HG03025 (cell line): Measurements from ENCODE around the gene TBC1D7.

Source experiments
- ATAC-seq: cut with Tn5 transposase; IDR thresholded peaks from one replicate; pipeline ENCODE4 v1.9.1; 2021; ENCODE audit warnings: mild to moderate bottlenecking, moderate library complexity; ENCODE audit not compliant: unreplicated experiment, low FRiP score

Gene TBC1D7

DNA sequence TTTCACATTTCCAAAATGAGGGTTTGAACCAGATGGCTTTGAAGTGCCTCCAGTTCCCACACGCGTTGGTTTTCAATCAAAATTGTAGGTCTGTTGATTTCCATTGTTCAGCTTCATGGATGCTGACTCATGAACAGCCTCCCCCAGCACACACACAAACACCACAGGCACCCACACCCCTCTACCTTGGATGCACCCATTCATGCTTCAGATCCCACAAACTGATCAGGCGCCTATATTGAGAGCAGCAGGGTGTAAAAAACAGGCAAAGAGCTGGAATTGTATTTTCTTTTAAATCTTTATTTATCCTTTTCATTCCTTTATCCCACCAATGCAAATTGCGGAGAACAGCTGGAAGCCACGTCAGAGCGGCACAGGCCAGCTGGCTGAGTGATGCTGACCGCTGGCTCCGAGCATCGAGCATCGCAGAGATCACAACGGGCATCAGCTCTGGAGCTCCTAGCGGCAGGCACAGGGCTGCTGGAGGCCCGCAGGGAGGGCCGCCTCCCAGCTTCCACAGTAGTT lies 29.3 kb upstream of the TBC1D7 start:
- ATAC-seq: no peak

DNA sequence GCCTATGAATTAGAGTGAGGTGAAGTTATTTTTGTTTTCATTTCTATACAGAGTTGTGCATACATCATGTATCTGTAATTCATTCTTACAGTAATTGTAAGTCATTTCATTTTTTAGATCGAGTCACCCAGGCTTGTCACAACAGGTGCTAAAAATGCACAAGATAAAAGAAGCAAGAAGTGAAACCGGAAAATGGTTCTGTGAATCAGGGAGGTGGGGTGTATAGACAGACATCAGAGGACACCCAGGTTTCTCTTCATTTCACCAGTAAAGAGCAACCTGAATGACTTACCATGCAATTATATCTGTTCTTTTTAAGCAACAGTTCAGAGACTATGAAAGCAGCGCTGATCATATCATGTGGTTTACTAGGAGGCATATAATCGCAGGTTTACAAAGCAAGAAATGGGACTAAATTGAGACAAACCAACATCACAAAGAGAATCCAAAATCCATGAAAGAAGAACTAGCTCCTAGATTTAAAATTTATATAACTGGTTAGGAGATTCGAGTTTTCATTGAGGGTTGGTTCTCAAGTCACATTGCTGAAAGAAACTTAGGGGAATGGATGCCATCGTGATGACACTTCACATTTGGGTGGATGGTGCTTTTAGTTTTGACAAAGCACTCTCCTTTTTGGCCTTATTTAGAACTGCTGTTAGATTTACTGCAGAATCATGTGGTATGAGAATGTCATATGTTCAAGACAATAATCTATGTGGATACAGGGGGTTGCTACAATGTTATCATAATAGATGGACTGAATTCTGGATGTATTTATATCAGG lies 27.9 kb upstream of the TBC1D7 start:
- ATAC-seq: peak; percentile 83

DNA sequence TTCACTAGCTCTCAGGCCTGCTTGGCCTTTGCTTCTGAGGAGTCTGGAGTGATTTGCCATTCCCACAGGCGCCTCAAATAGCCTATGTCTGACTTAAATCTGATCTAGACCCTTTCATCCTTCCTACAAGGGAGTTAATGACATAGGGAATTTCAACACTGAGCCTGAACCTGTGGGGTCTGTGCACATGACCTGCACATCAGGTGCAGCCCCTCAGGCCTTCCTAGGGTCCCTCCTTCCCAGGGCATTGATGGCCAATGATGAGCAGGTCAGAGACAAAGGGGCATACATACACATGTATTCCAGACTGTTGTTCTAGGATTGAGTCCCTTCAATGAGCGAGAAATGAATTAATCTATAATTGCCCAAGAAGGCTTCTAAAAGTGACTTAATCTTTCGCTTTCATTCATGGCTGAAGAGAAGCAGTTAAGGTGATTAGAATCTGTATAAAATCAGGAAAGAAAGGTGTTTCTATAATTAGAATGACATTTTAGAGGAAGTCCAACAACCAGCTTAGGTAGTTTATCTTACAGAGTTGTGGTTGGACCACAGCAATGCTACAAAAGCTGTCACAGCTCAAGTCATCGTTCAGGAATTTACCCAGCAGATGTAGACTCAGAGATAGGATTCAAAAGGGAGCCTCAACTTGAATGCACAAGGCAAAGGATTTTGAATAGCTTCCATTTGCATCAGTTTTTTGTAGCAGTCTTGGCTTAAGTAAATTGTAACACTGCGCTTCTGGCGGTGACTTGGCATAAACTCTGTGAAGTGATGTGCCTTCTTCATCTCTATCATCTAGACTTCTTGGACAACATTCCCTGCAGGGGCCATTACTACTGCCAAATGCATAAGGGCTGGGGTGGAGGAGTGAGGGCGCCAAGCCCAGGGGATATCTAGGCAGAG lies 27.0 kb upstream of the TBC1D7 start:
- peak; percentile 23 for ATAC-seq

DNA sequence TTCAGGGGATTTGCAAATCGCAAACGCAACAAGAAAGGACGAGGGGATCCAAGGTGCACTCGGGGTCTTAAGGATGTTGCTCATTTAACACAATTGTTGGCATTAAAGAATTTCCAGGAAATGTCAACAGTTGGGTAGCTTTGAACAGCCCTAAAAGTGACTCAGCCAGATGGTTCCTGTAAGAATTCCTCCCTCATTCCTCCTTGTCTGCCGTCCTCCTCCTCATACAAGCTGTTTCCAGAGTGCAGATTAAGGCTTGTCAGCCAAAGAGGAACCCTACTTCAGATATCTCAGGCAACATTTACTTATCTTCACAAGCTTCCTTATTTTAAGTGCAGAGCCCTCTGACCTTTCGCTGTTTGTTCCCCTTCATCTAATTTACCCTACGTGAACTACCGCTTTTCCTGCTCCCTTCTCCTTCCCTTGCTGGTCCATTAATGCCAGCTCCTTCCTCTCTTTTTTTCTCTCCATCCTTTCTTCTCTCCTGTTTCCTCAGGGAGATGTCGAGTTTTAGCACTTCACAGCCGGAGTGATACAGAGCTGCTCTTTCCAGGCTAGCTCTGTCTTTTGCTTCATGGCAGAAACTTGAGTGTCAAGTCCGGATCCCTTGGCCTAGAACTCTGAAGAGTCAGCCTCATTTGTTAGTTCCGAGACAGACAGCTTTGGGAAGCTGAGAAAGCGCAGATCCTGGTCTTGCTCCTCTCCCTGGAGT lies 26.1 kb upstream of the TBC1D7 start:
- no peak for ATAC-seq

DNA sequence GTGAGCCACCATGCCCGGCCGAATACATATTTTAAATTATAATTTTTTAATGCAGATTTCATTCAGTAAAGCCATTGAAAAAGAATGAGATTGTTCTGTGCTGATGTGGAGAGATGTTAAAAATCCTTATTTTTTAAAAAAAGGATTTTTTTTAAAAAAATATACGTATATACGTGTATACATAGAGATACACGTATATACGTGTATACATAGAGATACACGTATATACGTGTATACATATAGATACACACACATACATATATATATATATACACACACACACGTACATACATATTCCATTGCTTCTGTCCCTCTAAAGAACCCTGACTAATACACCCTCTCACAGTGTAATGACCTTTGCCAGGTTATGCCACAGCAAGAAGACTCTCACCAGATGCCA lies 23.8 kb upstream of the TBC1D7 start:
- no peak for ATAC-seq

DNA sequence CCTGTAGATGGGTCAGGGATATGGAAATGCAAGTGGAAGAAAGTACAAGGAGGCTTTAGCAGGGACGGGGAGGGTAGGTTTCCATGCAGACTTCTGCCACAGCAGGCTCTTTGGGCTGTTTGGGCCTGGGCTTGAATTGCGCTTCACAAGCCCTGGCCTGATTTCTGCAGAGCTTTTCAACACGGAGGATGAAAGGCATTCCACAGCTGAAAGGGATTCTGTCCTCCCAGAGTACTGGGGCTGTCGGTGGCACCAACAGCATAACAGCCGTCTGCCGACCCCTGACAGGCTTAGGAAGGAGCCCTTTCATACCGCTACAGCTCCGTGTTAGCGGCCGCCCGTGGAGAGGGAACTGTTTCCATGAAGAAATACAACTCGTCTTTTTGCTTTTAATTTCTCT lies 22.9 kb upstream of the TBC1D7 start:
- ATAC-seq: no peak

DNA sequence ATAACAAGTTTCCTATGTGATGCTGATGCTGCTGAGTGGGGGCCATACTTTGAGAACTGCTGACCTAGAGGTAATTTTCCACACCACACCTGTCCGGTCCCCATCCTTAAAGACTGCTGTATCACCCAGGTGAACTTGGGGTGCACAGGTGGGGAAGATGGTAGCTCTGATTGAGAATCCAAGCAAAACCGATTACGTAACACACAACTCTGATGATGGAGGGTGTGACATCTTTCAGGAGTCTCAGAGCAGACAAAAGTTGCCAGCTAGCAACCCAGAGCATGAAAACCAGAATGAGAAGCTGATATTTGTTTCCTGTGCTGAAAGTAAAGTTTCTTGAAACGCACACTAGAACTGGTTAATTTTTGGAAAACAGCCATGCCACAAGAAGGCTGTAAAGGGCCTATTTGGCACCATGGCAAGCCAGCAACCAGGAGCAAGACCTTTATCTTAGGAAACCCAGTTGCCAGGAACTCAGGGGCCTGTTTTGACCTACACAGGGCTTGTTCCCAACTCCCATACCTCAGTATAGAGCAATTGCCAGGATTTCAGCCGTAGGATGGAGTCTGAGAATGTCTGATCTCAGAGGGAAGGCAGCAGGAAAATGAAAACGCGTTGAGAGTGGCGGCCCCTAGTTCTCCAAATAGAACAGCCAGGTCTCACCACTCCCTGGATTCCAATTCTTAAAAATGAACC lies 21.6 kb upstream of the TBC1D7 start:
- no peak for ATAC-seq

DNA sequence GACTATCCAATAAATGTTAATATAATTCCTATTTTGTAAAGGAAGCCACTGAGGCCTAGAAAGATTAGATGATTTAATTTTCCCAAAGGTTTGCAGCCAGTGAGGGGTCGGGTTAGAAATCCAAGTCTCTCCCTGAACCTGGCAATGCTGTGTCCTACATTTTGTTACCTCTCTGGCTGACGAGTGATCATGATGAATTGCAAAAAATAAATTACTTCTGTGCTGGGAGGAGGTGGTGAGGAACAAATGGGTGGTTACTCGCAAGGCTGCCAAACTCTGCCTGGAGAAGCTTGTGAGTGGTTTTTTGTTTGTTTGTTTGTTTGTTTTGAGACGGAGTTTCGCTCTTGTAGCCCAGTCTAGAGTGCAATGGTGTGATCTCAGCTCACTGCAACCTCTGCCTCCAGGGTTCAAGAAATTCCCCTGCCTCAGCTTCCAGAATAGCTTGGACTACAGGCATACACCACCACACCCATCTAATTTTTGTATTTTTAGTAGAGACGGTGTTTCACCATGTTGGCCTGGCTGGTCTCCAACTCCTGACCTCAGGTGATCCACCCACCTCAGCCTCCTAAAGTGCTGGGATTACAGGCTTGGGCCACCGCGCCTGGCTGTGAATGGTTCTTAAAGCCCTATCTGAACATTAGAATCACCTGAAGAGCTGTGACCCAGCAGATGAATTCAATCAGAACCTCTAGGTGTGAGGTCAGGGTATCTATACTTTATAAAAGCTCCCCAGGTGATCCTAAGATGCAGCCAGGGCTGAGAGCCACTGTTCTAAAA lies 20.2 kb upstream of the TBC1D7 start:
- ATAC-seq: no peak

DNA sequence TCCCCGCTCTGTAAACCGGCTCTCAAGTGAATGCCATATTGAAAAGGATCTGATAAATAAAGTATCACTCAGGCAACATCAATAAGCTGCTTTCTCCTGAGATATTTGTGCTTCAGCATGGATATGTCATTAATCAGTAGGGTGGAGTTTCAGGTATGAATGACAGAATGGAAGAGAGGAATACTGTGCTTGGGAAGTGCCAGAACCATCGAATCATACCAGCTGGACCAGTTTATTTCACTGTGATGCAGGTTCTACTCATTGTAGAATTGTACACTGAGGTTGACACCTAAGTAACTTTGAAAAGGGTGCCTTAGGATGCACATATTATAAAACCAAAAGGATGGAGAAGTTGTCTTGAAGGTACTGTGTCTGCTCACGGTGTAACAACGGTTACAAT lies 17.9 kb upstream of the TBC1D7 start:
- ATAC-seq: no peak

DNA sequence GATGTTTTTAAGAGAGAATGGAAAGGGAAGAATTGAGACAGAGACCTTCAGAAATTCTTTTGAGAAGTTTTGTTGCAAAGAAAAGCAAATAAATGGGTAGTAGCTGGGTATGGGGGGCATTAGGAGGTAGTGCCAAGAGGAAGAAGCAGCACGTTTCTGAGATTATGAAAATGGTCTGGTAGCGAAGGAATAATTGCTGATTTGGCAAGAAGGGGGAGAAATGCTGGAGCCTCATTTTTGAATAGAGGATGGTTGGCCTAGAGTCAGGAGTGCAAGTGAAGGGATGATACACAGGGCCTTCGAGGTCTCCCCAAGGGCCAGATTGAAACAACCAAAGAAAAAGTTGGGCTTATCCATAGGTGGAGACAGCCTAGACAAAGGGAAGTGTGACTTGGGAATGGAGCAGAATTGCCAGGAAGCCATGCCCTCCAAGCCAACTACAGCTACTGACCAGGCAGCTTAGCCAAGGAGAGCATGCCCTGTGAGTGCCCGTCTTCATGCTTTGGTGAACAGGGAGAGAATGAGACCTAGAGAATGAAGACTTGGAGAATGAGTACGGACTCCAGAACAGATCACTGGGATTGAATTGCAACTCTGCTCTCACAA lies 14.2 kb upstream of the TBC1D7 start:
- no peak for ATAC-seq

DNA sequence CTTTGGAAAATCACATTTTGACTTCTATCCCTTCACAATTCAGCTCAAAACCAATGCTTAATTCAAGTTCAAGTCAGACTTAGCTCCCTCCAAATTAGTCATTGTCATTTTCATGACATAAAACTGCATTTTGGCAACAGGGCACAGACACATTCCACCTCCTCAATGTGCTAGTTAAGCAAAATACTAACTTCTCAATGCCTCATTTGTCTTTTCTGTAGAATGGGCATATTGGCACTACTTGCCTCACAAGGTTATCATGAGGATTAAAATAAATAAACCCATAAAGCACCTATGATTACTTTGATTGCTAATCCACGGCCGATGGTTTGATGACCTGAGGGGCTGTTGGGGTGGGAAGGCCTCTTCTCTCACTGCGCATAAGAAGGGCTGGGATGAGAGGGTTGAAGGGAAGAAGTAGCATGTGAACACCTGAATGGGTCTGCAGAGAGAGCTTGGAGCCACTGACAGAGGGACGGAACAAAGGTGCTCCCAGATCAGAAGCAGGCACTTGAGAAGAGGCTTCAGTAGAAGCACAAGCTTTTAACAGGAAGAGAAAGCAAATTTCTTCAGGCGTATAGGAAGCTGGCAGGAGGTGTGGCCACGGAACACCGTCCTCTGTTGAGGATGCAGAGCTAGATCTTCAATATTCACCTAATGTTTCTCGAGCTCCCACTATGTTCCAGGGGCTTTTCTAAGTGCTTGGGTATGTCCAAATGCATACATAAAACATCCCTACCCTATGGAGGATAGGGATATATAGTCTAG lies 11.7 kb upstream of the TBC1D7 start:
- no peak for ATAC-seq

DNA sequence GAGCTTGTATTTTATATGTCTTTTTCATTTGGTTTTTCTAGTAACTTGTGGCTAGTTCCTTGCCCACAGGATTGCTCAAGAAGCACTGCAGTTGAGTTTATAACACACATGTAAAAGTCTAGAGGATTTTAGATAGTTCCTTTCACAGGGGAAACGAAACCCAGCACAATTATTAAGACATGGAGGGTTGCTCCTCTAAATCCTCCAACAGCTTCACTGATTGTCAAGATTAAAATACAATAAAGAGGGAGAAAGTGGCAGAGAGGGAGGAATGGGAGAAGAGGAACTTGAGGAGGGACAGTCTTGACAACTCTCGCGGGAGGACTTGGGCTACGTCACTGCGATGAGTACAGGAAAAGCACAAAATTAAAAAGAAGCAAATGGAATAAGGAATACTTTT lies 9.7 kb upstream of the TBC1D7 start:
- no peak for ATAC-seq

DNA sequence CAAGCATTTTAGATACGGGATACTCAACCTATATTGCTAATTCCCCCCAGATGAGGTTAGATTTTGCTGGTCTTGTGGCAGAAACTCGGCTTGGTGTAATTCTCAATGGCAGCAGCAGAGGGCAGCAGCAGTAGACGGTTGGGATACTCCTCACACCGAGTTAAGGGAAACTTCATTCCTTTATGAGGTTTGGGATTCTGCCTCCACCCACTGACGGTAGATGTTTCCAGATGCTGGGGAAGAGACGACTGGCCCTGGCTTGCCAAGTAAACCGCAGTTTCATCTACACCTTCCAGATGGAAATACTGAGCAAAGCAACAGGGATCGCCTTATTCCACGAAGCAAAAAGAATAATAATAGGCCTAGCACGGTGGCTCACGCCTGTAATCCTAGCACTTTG lies 8.2 kb upstream of the TBC1D7 start:
- ATAC-seq: no peak

DNA sequence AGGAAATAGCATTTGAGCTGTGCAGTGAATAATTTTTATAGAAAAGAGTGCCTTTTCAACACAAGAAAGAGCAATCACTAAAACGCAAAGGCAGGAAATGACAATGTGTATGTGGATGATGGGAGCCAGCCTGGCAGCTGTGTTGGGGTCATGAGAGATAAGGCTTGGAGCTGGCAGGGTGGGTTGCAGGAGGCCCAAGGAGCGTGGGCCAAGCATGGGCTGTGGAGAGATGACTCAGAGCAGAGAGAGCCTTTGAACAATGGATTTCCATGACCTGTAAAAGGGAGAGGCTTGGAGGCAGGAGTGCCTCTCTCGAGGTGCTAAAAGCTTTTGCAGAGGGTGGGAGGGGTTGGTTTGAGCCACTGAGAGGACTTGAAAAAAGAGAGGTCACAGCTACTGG lies 6.6 kb upstream of the TBC1D7 start:
- ATAC-seq: no peak

DNA sequence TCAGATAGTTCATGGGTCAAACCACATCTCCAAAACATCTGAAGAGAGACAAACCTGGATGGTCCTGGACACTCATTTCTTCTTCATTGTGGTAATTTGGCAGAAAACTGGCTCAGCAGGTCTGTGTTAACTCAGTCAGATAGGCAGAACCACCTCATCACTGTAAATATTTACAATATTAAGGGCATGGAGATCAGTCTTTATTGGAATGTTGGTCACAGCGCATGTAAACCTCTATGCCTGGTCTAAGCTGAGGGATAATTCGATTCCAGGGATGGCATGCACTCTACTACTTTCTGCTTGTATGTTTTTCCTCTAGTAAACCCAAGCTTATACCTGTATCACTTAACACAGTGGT lies 4.0 kb upstream of the TBC1D7 start:
- no peak for ATAC-seq

DNA sequence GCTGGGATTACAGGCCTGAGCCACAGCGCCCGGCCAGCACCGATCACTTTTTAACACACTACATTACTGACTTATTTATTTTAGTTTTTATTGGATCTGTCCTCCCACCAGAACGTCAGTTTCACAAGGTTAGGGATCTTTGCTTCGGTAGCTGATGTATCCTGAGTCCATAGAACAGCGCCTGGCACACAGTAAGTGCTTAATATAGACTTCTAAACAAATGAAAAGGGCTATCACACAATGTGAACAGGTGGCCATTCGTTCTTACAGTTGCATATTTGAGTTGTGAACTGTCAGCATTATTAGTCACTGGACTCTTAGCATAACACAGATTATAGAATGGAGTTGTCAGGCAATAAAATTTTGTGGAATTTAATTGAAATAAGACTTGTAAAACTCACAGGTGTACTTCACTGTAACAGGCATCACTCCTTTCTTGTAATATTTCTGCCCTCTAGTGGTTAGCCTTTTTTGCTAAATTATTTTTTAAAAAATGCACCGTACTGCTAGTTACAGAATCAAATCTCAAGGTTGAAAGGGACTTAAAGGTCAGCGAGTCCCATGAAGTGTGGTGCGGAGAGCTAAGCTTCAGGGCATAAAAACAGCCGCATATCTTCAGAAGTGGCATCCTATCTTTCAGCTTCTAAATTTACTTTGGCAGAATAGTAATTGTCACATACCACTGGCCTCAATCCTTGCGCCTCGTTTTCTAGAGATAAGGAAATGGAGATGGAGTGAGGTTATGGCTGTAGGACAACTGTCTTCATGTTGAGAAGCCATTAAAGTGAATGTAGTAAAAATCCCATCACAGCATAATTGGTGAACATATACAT lies 3.4 kb upstream of the TBC1D7 start:
- ATAC-seq: no peak

DNA sequence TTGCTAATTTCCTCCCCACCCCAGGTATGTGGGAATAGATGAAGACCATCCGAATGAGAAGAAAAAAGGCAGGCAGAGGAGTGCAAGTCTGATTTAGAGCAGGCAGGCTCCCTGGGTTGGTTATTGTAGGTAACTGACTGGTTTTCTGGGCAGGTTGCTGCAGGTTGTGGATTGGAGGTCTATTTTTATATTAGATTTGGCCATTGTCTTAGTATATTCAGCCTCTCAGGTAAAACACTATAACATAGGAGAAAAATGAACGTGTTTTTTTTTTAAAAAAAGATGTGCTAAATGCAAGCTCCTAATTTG lies 492 bp upstream of the TBC1D7 start:
- peak; percentile 2 for ATAC-seq

DNA sequence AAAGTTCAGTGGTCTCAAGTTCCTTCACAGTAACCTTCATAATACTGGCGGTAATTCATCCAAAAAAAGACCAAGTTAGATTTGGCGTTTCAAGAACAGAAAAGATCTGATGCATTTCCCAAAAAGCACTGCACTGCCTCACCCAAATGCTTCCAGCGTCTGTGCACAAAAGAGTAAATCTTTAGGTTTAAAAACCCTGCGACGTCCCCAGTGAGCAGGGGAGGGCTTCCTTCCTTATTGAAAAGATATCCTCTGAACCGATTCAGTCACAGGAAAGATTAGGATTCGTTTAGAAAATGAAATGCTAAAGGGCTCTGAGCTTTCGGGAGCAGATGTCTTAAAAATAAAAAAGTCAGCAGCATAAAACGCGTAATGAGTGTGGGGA lies 654 bp downstream of the TBC1D7 start:
- no peak for ATAC-seq
